HepG2 (cell line): ENCODE results near the gene LRP1B. TPM values are rescaled to one million over a fixed set of nuclear protein-coding genes. Genes with fewer than 3 reads are reported as not detected.

Experiments used
- ATAC-seq: fragments of 200-7000 bp; cut with Tn5 transposase; 3 replicates; pipeline ENCODE4 v1.9.1; 2020; ENCODE audit warnings: mild to moderate bottlenecking, moderate library complexity
- BruUV-seq: library from RNA; stranded (reverse); fragments of 400-500 nt; replicated peaks from 2 replicates; lab custom pipeline; 2021; lab: Mats Ljungman, UMichigan
- CTCF ChIA-PET: fragments of 300-600 bp; formaldehyde crosslinking; extraction: SDS; loops from one replicate; lab custom pipeline; 2021; ENCODE audit warnings: low total read pairs, inconsistent platforms, low intra/inter-chr PET ratio; lab: Yijun Ruan, JAX
- POLR2A ChIA-PET: fragments of 350-600 bp; sonication (Branson Sonifier 250); formaldehyde crosslinking; loops from one replicate; lab custom pipeline; 2020; ENCODE audit warnings: antibody characterized with exemption, inconsistent platforms; lab: Yijun Ruan, JAX
- DNase-seq: peaks from one replicate; pipeline ENCODE4 v3.0.0-alpha.2; 2015; ENCODE audit warnings: low spot score
- FAIRE-seq: peaks from 3 replicates; lab custom pipeline; 2011; peaks lifted over from hg19 to GRCh38; lab: Jason Lieb, UNC
- H2AFZ ChIP-seq: one replicate; pipeline ENCODE4 v1.6.1; 2011; ENCODE audit warnings: low read length, inconsistent platforms
- H3K27ac ChIP-seq: fragments of 300-600 bp; 3 replicates; pipeline ENCODE4 v1.8.0; 2011; ENCODE audit warnings: mixed run types, mild to moderate bottlenecking, mixed read lengths, low read length, inconsistent platforms; ENCODE audit not compliant: insufficient read depth; ENCODE audit errors: extremely low read length
- H3K27me3 ChIP-seq, 2 experiments: fragments of 200-600 bp in 1 of 2; 2 replicates in 1 of 2; 3 replicates in 1 of 2; pipeline versions ENCODE4 v1.6.0 to v1.8.0; 2011; ENCODE audit warnings: low read length in 2 of 2, mild to moderate bottlenecking in 2 of 2, moderate library complexity in 2 of 2, inconsistent platforms in 1 of 2; ENCODE audit not compliant: insufficient read depth in 2 of 2, control insufficient read depth in 1 of 2
- H3K36me3 ChIP-seq, 2 experiments: fragments of 200-600 bp in 1 of 2; replicated peaks in 1 of 2; 2 replicates in 1 of 2; 3 replicates in 1 of 2; pipeline versions ENCODE4 v1.5.1 to v1.8.0; 2011; ENCODE audit warnings: low read length in 2 of 2, inconsistent platforms in 1 of 2; ENCODE audit not compliant: insufficient read depth in 2 of 2, control insufficient read depth in 1 of 2
- H3K4me1 ChIP-seq: 2 replicates; pipeline ENCODE4 v1.5.1; 2012; ENCODE audit warnings: low read length, inconsistent platforms; ENCODE audit not compliant: insufficient read depth
- H3K4me2 ChIP-seq: 2 replicates; pipeline ENCODE4 v1.6.0; 2011; ENCODE audit warnings: low read depth, low read length, inconsistent platforms
- H3K4me3 ChIP-seq, 3 experiments: fragments of 200-600 bp in 1 of 3; sonication (generic), shearing (Covaris generic) in 1 of 3; replicated peaks in 1 of 3; 2 replicates each; pipeline ENCODE4 v1.5.1; 2011 to 2016; ENCODE audit warnings: low read length in 3 of 3, inconsistent platforms in 2 of 3, low read depth in 2 of 3, mild to moderate bottlenecking in 2 of 3, control low read depth in 1 of 3, mixed read lengths in 1 of 3; ENCODE audit not compliant: insufficient read depth in 1 of 3
- H3K79me2 ChIP-seq: one replicate; pipeline ENCODE4 v1.6.1; 2011; ENCODE audit warnings: low read length, inconsistent platforms; ENCODE audit not compliant: insufficient read depth
- H3K9ac ChIP-seq: 2 replicates; pipeline ENCODE4 v1.6.0; 2011; ENCODE audit warnings: mild to moderate bottlenecking, low read depth, low read length, inconsistent platforms; ENCODE audit not compliant: insufficient read depth
- H3K9me3 ChIP-seq: 2 replicates; pipeline ENCODE4 v1.5.1; 2012; ENCODE audit warnings: mild to moderate bottlenecking, low read length
- H4K20me1 ChIP-seq: 2 replicates; pipeline ENCODE4 v1.6.0; 2011; ENCODE audit warnings: inconsistent platforms, mild to moderate bottlenecking, low read length, moderate library complexity; ENCODE audit not compliant: insufficient read depth
- ATF6 ChIP-seq: sonication (generic); formaldehyde crosslinking; conservative IDR thresholded peaks from 2 replicates; pipeline ENCODE4 v1.4.0; 2020; ENCODE audit warnings: missing genetic modification reagents
- MTA1 ChIP-seq: sonication (generic); formaldehyde crosslinking; IDR thresholded peaks from 2 replicates; pipeline ENCODE4 v1.4.0; 2020; ENCODE audit warnings: missing genetic modification reagents, mild to moderate bottlenecking, borderline replicate concordance
- PBX3 ChIP-seq: sonication (generic); formaldehyde crosslinking; IDR thresholded peaks from 2 replicates; pipeline ENCODE4 v1.8.1; 2023; ENCODE audit warnings: missing genetic modification reagents, inconsistent platforms, borderline replicate concordance
- RNF219 ChIP-seq: sonication (generic); formaldehyde crosslinking; IDR thresholded peaks from 2 replicates; pipeline ENCODE4 v1.5.0; 2020; ENCODE audit warnings: mild to moderate bottlenecking, missing genetic modification reagents
- RORA ChIP-seq: sonication (generic); formaldehyde crosslinking; IDR thresholded peaks from 2 replicates; pipeline ENCODE4 v1.5.0; 2020; ENCODE audit warnings: mild to moderate bottlenecking, missing genetic modification reagents, moderate library complexity
- ZBTB2 ChIP-seq: sonication (generic); formaldehyde crosslinking; IDR thresholded peaks from 2 replicates; pipeline ENCODE4 v1.8.0; 2022; ENCODE audit warnings: low read depth, missing genetic modification reagents
- ZBTB7B ChIP-seq: sonication (generic); formaldehyde crosslinking; IDR thresholded peaks from 2 replicates; pipeline ENCODE4 v1.4.0; 2020; ENCODE audit warnings: missing genetic modification reagents
- ZNF224 ChIP-seq: sonication (generic); formaldehyde crosslinking; IDR thresholded peaks from 2 replicates; pipeline ENCODE4 v1.5.0; 2020; ENCODE audit warnings: mild to moderate bottlenecking, missing genetic modification reagents
- ZNF607 ChIP-seq: sonication (generic); formaldehyde crosslinking; IDR thresholded peaks from 2 replicates; pipeline ENCODE4 v1.5.1; 2020; ENCODE audit warnings: missing genetic modification reagents, mild to moderate bottlenecking, borderline replicate concordance
- WGBS: methylation state at CpG from one replicate; pipeline ENCODE4 v1.1.6; 2017; ENCODE audit warnings: low lambda C conversion rate; 5-methylcytosine and 5-hydroxymethylcytosine counted together
- in situ Hi-C: cut with HindIII; loops from 2 replicates; pipeline ENCODE4 v1.10.0; 2017; ENCODE audit warnings: low pct_unique_long_range_greater_than_20kb; ENCODE audit not compliant: extremely low pct_ligation_motif_present
- intact Hi-C: fragments of 100-400 bp; cut with micrococcal nuclease; formaldehyde crosslinking; loops from one replicate; pipeline ENCODE4 v1.10.0; 2022; ENCODE audit not compliant: unreplicated experiment
- polyA plus RNA-seq, 8 experiments: library from polyadenylated mRNA; depleted of rRNA in 3 of 8; stranded (reverse) in 7 of 8; unstranded in 1 of 8; fragments of >200 nt; fragmentation: Illumina TruSeq in 4 of 8; extraction: Trizol in 4 of 8; gene quantifications; 2 replicates each; pipeline versions ENCODE4 v1.2.1 to v1.2.3, GENCODE V29; 2011 to 2016; ENCODE audit warnings: low read depth in 4 of 8, missing spikeins in 1 of 8, mixed read lengths in 1 of 8; ENCODE audit not compliant: insufficient read depth in 1 of 8
- total RNA-seq, 5 experiments: library from RNA; depleted of rRNA; stranded (reverse); fragments of >200 nt; fragmentation: Illumina TruSeq; extraction: Trizol; gene quantifications; 2 replicates each; pipeline ENCODE4 v1.2.3, GENCODE V29; 2016; ENCODE audit warnings: low read depth in 1 of 5

LRP1B gene
- total and polyA plus RNA-seq, 2 of the 13 experiments (the other 11 are each of a cell fraction or from before 2014, with no cell fraction given) = 0.04 TPM; not detected in 1

GRCh38 chr2:141927536-141927935 is 203.3 kb downstream of the LRP1B start (continued):
- no peak for TF ChIP-seq RNF219 (CRISPR knock-in tag)
- no peak for TF ChIP-seq ZBTB7B
- no peak for TF ChIP-seq MTA1
- TF ChIP-seq ZNF224 = no peak
- no peak for TF ChIP-seq PBX3 (CRISPR knock-in tag)

- Histone ChIP-seq H2AFZ (no peak overlapping the region), H3K27ac (no peak overlapping the region), H3K4me2 (no peak overlapping the region), H4K20me1 (no peaks in the 10 kb centered on the region), H3K79me2 (no peaks in the 10 kb centered on the region), H3K4me1 (no peaks in the 10 kb centered on the region), H3K9ac (no peak overlapping the region), H3K4me3 (no peak overlapping the region), H3K27me3 (no peaks in the 10 kb centered on the region), H3K36me3 (no peaks in the 10 kb centered on the region), H3K9me3 (no peaks in the 10 kb centered on the region)
- no peak for DNase-seq
- ATAC-seq = no peak
- POLR2A ChIA-PET = no interaction called here
- CTCF ChIA-PET = no interaction called here
- in situ Hi-C loops = no loop called here
- intact Hi-C loops = no loop called here
- no TSS peak for BruUV-seq
- 0% methylated on average over 1 of the region's 1 CpG for WGBS
- FAIRE-seq = no peak
- TF ChIP-seq RORA (CRISPR knock-in tag) = no peak
- TF ChIP-seq ZBTB2 (CRISPR knock-in tag) = no peak
- no peak for TF ChIP-seq ATF6 (CRISPR knock-in tag)
- TF ChIP-seq ZNF607 (CRISPR knock-in tag) = no peak
These were observed 205.3 kb downstream of the LRP1B start for GRCh38 chr2:141925511-141925910.
